Endothelial cell of umbilical vein (primary cell): Measurements from ENCODE around the gene OXSR1. TPM values are rescaled to one million over a fixed set of nuclear protein-coding genes. Genes with fewer than 3 reads are reported as not detected.

Experiments
- BruUV-seq: library from RNA; stranded (reverse); fragments of 400-500 nt; replicated peaks from 2 replicates; lab custom pipeline; 2021; lab: Mats Ljungman, UMichigan
- CTCF ChIA-PET: fragments of 300-600, 350-600 bp; sonication (Branson Sonifier 250); formaldehyde crosslinking; loops from one replicate; lab custom pipeline; 2021; ENCODE audit warnings: antibody characterized with exemption, inconsistent platforms; lab: Charles Lee
- POLR2A ChIA-PET: fragments of 300-600, 350-600 bp; sonication (Branson Sonifier 250); formaldehyde crosslinking; loops from one replicate; lab custom pipeline; 2021; ENCODE audit warnings: antibody characterized with exemption, inconsistent platforms; lab: Charles Lee
- DNase-seq: peaks from one replicate; pipeline ENCODE4 v3.0.0-alpha.2; 2011; ENCODE audit warnings: low read depth, low spot score
- FAIRE-seq: peaks from 2 replicates; lab custom pipeline; 2011; peaks lifted over from hg19 to GRCh38; lab: Jason Lieb, UNC
- H2AFZ ChIP-seq: 2 replicates; pipeline ENCODE4 v1.6.0; 2012; ENCODE audit warnings: low read depth, low read length, control low read depth, inconsistent platforms
- H3K27ac ChIP-seq: 2 replicates; pipeline ENCODE4 v1.5.1; 2011; ENCODE audit warnings: low read depth, mild to moderate bottlenecking, control low read depth, low read length, moderate library complexity; ENCODE audit not compliant: insufficient read depth
- H3K27me3 ChIP-seq, 2 experiments: 2 replicates each; pipeline versions ENCODE4 v1.6.0 to v1.6.1; 2011; ENCODE audit warnings: low read length in 2 of 2, mixed read lengths in 1 of 2; ENCODE audit not compliant: control insufficient read depth in 2 of 2, insufficient read depth in 2 of 2
- H3K36me3 ChIP-seq, 2 experiments: 2 replicates in 1 of 2; 3 replicates in 1 of 2; pipeline ENCODE4 v1.5.1; 2011; ENCODE audit warnings: low read length in 2 of 2, mild to moderate bottlenecking in 1 of 2, moderate library complexity in 1 of 2; ENCODE audit not compliant: control insufficient read depth in 2 of 2, insufficient read depth in 2 of 2; ENCODE audit errors: extremely low read depth in 1 of 2
- H3K4me1 ChIP-seq: 3 replicates; pipeline ENCODE4 v1.5.1; 2011; ENCODE audit warnings: mild to moderate bottlenecking, low read length; ENCODE audit not compliant: control insufficient read depth, insufficient read depth; ENCODE audit errors: extremely low read depth
- H3K4me2 ChIP-seq: 2 replicates; pipeline ENCODE4 v1.6.1; 2011; ENCODE audit warnings: low read length, control low read depth, mixed read lengths; ENCODE audit not compliant: insufficient read depth
- H3K4me3 ChIP-seq, 3 experiments: fragments of 200-600 bp in 1 of 3; sonication (generic), shearing (Covaris generic) in 1 of 3; replicated peaks in 1 of 3; 2 replicates each; pipeline ENCODE4 v1.5.1; 2011 to 2016; ENCODE audit warnings: control low read depth in 3 of 3, low read length in 3 of 3, mild to moderate bottlenecking in 2 of 3, inconsistent platforms in 1 of 3, low read depth in 1 of 3, moderate library complexity in 1 of 3; ENCODE audit not compliant: insufficient read depth in 1 of 3
- H3K79me2 ChIP-seq: 2 replicates; pipeline ENCODE4 v1.6.0; 2012; ENCODE audit warnings: low read length, inconsistent platforms; ENCODE audit not compliant: control insufficient read depth, insufficient read depth
- H3K9ac ChIP-seq: replicated peaks from 2 replicates; pipeline ENCODE3; 2011; ENCODE audit warnings: low read length, control low read depth; ENCODE audit not compliant: insufficient read depth; ENCODE audit errors: extremely low read depth
- H3K9me1 ChIP-seq: replicated peaks from 3 replicates; pipeline ENCODE4 v1.6.0; 2011; ENCODE audit warnings: mild to moderate bottlenecking, low read length; ENCODE audit not compliant: control insufficient read depth, insufficient read depth; ENCODE audit errors: extremely low read depth
- H3K9me3 ChIP-seq: replicated peaks from 2 replicates; pipeline ENCODE4 v1.5.1; 2012; ENCODE audit warnings: low read length, inconsistent platforms; ENCODE audit not compliant: control insufficient read depth, insufficient read depth
- H4K20me1 ChIP-seq: replicated peaks from 2 replicates; pipeline ENCODE3; 2011; ENCODE audit warnings: mild to moderate bottlenecking, low read length; ENCODE audit not compliant: control insufficient read depth, insufficient read depth; ENCODE audit errors: extremely low read depth
- EZH2 ChIP-seq: IDR thresholded peaks from 2 replicates; pipeline ENCODE4 v1.6.1; 2012; ENCODE audit warnings: borderline replicate concordance, low read depth, mild to moderate bottlenecking, moderate library complexity, low read length, inconsistent platforms; ENCODE audit not compliant: severe bottlenecking
- FOS ChIP-seq: IDR thresholded peaks from 2 replicates; pipeline ENCODE4 v1.6.1; 2011; ENCODE audit warnings: mild to moderate bottlenecking, low read length, moderate library complexity, borderline replicate concordance; ENCODE audit not compliant: insufficient read depth
- GATA2 ChIP-seq: IDR thresholded peaks from 2 replicates; pipeline ENCODE4 v1.7.0; 2011; ENCODE audit warnings: low read depth, mild to moderate bottlenecking, moderate library complexity, mixed read lengths, low read length; ENCODE audit not compliant: insufficient read length, insufficient read depth
- JUN ChIP-seq: IDR thresholded peaks from 2 replicates; pipeline ENCODE4 v1.6.1; 2011; ENCODE audit warnings: borderline replicate concordance, low read depth; ENCODE audit not compliant: insufficient read length, insufficient read depth
- MYC ChIP-seq: IDR thresholded peaks from one replicate; pipeline ENCODE4 v1.6.1; 2011; ENCODE audit warnings: mild to moderate bottlenecking, low read depth, low read length
- POLR2A ChIP-seq: IDR thresholded peaks from 2 replicates; pipeline ENCODE4 v1.6.1; 2012; ENCODE audit warnings: low read depth, mild to moderate bottlenecking, control low read depth, low read length
- POLR2AphosphoS5 ChIP-seq: IDR thresholded peaks from 2 replicates; pipeline ENCODE4 v1.6.1; 2012; ENCODE audit warnings: low read depth, mild to moderate bottlenecking, control low read depth, low read length, moderate library complexity; ENCODE audit not compliant: insufficient read depth
- dilution Hi-C: fragments of 300-500 bp; cut with MboI; formaldehyde crosslinking; loops from one replicate; pipeline ENCODE4 v1.15.0; 2019; ENCODE audit warnings: low sequenced_read_pairs; ENCODE audit not compliant: extremely low pct_ligation_motif_present
- intact Hi-C: fragments of 100-400 bp; cut with micrococcal nuclease; formaldehyde crosslinking; loops from one replicate; pipeline ENCODE4 v1.10.0; 2022
- polyA plus RNA-seq, 4 experiments: library from polyadenylated mRNA; depleted of rRNA in 3 of 4; stranded (reverse) in 3 of 4; unstranded in 1 of 4; fragments of >200 nt; gene quantifications; 2 replicates each; pipeline versions ENCODE4 v1.2.1 to v1.2.3, GENCODE V29; 2011 to 2012; ENCODE audit warnings: missing spikeins in 1 of 4
- total RNA-seq: library from RNA; stranded (reverse); gene quantifications from 2 replicates; pipeline ENCODE4 v1.2.3, GENCODE V29; 2021
- TF ChIP-seq, protein P1 (sequence below), 2 donors: IDR thresholded peaks; 1 replicate in 1 of 2; 2 replicates in 1 of 2; pipeline ENCODE4 v1.5.1; 2011; ENCODE audit warnings: low read length in 2 of 2, mild to moderate bottlenecking in 2 of 2, moderate library complexity in 2 of 2, control low read depth in 1 of 2, inconsistent platforms in 1 of 2, low read depth in 1 of 2; ENCODE audit not compliant: insufficient read depth in 1 of 2; ENCODE audit errors: extremely low read depth in 1 of 2
- TF ChIP-seq, protein P2 (sequence below): IDR thresholded peaks from 2 replicates; pipeline ENCODE4 v1.6.1; 2011; ENCODE audit not compliant: insufficient read depth, insufficient read length

Gene OXSR1
- total and polyA plus RNA-seq, 2 donors (not counting 3 experiments of a cell fraction or from before 2014, with no cell fraction given): 15.1 to 32.9 TPM

DNA sequence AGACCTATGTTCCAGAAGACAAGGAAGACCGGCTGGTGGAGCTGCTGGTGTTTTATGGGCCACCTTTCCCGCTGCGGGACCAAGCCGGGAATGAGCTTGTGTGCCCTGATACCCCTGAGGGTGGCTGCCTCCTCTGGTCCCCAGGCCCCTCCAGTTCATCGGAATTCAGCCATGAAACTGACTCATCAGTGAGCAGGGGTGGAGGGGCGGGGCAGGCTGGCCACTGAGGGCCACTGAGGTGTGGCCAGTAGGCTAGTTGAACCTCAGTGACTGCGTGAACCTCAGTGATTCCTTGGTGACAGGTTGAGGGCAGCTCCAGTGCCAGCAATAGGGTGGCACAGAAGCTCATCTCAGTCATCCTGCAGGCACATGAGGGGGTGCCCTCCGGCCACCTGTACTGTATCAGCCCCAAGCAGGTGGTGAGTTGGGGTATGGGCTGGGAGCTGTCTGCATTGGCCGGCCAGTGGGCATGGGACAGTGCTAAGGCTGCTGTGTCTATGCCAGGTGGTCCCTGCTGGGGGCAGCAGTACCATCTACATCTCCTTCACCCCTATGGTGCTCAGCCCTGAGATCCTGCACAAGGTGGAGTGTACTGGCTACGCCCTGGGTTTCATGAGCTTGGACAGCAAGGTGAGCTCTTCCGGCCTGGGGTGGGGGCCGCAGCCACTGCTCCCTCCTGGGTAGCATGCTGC is 48.7 kb upstream of the OXSR1 start:
- Histone ChIP-seq H3K4me2 (no peak overlapping the region), H2AFZ (no peak overlapping the region), H3K36me3 (peaks cover 0 to 2% of the 10 kb centered on the region in 2 experiments), H3K79me2 (no peaks in the 10 kb centered on the region), H3K9ac (no peak overlapping the region), H3K27ac (no peak overlapping the region), H4K20me1 (no peaks in the 10 kb centered on the region), H3K9me3 (no peaks in the 10 kb centered on the region), H3K27me3 (no peaks in the 10 kb centered on the region), H3K4me1 (no peaks in the 10 kb centered on the region), H3K9me1 (no peaks in the 10 kb centered on the region), H3K4me3 (no peak overlapping the region)
- dilution Hi-C loops: no loop called here
- TF ChIP-seq FOS (no peak), JUN (no peak), GATA2 (no peak), EZH2 (no peak), POLR2A (no peak), POLR2AphosphoS5 (no peak), MYC (no peak)
- TF ChIP-seq, protein P1, sequence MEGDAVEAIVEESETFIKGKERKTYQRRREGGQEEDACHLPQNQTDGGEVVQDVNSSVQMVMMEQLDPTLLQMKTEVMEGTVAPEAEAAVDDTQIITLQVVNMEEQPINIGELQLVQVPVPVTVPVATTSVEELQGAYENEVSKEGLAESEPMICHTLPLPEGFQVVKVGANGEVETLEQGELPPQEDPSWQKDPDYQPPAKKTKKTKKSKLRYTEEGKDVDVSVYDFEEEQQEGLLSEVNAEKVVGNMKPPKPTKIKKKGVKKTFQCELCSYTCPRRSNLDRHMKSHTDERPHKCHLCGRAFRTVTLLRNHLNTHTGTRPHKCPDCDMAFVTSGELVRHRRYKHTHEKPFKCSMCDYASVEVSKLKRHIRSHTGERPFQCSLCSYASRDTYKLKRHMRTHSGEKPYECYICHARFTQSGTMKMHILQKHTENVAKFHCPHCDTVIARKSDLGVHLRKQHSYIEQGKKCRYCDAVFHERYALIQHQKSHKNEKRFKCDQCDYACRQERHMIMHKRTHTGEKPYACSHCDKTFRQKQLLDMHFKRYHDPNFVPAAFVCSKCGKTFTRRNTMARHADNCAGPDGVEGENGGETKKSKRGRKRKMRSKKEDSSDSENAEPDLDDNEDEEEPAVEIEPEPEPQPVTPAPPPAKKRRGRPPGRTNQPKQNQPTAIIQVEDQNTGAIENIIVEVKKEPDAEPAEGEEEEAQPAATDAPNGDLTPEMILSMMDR (IDR thresholded peaks at IDR 0.05; ENCODE audit: extremely low read depth in 1 of 2, insufficient read depth in 1 of 2, low read depth in 1 of 2, low read length in 2 of 2): no peak
- TF ChIP-seq, protein P2, sequence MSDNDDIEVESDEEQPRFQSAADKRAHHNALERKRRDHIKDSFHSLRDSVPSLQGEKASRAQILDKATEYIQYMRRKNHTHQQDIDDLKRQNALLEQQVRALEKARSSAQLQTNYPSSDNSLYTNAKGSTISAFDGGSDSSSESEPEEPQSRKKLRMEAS: no peak
- ChIA-PET POLR2A (interaction anchor here (0.7 kb wide), 1 partner anchor 63 kb away, joined by 3 read pairs; no protein-coding TSS in a partner anchor), CTCF (interaction anchor here (0.8 to 4.8 kb wide), 9 partner anchors 9 to 364 kb away, joined by 3 to 52 read pairs (median 6); no protein-coding TSS in a partner anchor)
- intact Hi-C loops: loop anchor here (5.0 kb wide), 1 partner anchor 181 kb away; no protein-coding TSS in a partner anchor
- FAIRE-seq (no peak), DNase-seq (no peak)
- BruUV-seq: no TSS peak
